SU-DHL-6 (cell line): ENCODE results near the gene STMN1.

ENCODE experiments used
- H2AFZ ChIP-seq: fragments of 200-600 bp; sonication (generic); 2 replicates; pipeline ENCODE4 v1.6.1; 2014; ENCODE audit warnings: low read depth, mild to moderate bottlenecking, moderate library complexity, mixed read lengths, antibody characterized with exemption, low read length; ENCODE audit not compliant: severe bottlenecking
- H3F3A ChIP-seq: fragments of 200-600 bp; shearing (Covaris generic); 2 replicates; pipeline ENCODE4 v1.6.0; 2016; ENCODE audit warnings: antibody characterized with exemption, mild to moderate bottlenecking; ENCODE audit not compliant: insufficient read depth
- H3K27ac ChIP-seq: fragments of 200-600 bp; sonication (generic); 2 replicates; pipeline ENCODE4 v1.5.1; 2016; ENCODE audit warnings: low read depth, mild to moderate bottlenecking, low read length, moderate library complexity, mixed read lengths
- H3K27me3 ChIP-seq: fragments of 200-600 bp; sonication (generic), shearing (Covaris generic); 2 replicates; pipeline ENCODE4 v1.6.0; 2014; ENCODE audit warnings: mild to moderate bottlenecking, low read length
- H3K36me3 ChIP-seq: fragments of 200-600 bp; sonication (generic); 2 replicates; pipeline ENCODE4 v1.6.1; 2014; ENCODE audit warnings: mild to moderate bottlenecking, low read length, mixed read lengths
- H3K4me2 ChIP-seq: fragments of 300-600, 200-600 bp; shearing (Covaris generic), sonication (generic); 2 replicates; pipeline ENCODE4 v1.6.0; 2014; ENCODE audit warnings: low read length, low read depth, mild to moderate bottlenecking; ENCODE audit not compliant: poor library complexity, severe bottlenecking
- H3K4me3 ChIP-seq: fragments of 200-600 bp; sonication (generic); 2 replicates; pipeline ENCODE4 v1.5.1; 2014; ENCODE audit warnings: antibody characterized with exemption, low read length, mild to moderate bottlenecking, mixed read lengths; ENCODE audit not compliant: insufficient read depth, poor library complexity, severe bottlenecking
- H3K79me2 ChIP-seq: fragments of 200-600 bp; sonication (generic); 2 replicates; pipeline ENCODE4 v1.6.1; 2014; ENCODE audit warnings: mild to moderate bottlenecking, low read length, moderate library complexity; ENCODE audit not compliant: insufficient read depth
- H3K9ac ChIP-seq: fragments of 200-600 bp; sonication (generic); 2 replicates; pipeline ENCODE4 v1.7.0; 2014; ENCODE audit warnings: mild to moderate bottlenecking, low read length
- H3K9me2 ChIP-seq: fragments of 200-600 bp; sonication (generic); replicated peaks from 2 replicates; pipeline ENCODE4 v1.6.1; 2014; ENCODE audit warnings: low read length; ENCODE audit not compliant: insufficient read depth
- H3K9me3 ChIP-seq: fragments of 200-600 bp; sonication (generic); 2 replicates; pipeline ENCODE4 v1.6.1; 2014; ENCODE audit warnings: low read length, mixed read lengths; ENCODE audit not compliant: insufficient read depth
- H4K20me1 ChIP-seq: fragments of 200-600 bp; sonication (generic); 2 replicates; pipeline ENCODE4 v1.6.1; 2014; ENCODE audit warnings: low read depth, mild to moderate bottlenecking, antibody characterized with exemption, low read length, moderate library complexity, mixed read lengths
- EZH2phosphoT487 ChIP-seq: fragments of 200-600 bp; sonication (generic), shearing (Covaris generic); conservative IDR thresholded peaks from 2 replicates; pipeline ENCODE4 v1.6.1; 2018; ENCODE audit warnings: mild to moderate bottlenecking, antibody characterized with exemption, low read length, moderate library complexity, mixed read lengths
- TF ChIP-seq, protein P1 (sequence below): fragments of 200-600 bp; sonication (generic); IDR thresholded peaks from one replicate; pipeline ENCODE4 v1.5.1; 2017; ENCODE audit warnings: antibody characterized with exemption, mild to moderate bottlenecking, low read length, moderate library complexity; ENCODE audit not compliant: insufficient read depth, poor library complexity, severe bottlenecking

STMN1 gene

GRCh38 chr1:25902462-25902861, 3.8 kb downstream of the STMN1 start:
- H3K9ac ChIP-seq = no peak overlapping the region
- H2AFZ ChIP-seq = no peak overlapping the region
- peaks cover 55% of the 10 kb centered on the region for H3K36me3 ChIP-seq
- TF ChIP-seq, protein P1, sequence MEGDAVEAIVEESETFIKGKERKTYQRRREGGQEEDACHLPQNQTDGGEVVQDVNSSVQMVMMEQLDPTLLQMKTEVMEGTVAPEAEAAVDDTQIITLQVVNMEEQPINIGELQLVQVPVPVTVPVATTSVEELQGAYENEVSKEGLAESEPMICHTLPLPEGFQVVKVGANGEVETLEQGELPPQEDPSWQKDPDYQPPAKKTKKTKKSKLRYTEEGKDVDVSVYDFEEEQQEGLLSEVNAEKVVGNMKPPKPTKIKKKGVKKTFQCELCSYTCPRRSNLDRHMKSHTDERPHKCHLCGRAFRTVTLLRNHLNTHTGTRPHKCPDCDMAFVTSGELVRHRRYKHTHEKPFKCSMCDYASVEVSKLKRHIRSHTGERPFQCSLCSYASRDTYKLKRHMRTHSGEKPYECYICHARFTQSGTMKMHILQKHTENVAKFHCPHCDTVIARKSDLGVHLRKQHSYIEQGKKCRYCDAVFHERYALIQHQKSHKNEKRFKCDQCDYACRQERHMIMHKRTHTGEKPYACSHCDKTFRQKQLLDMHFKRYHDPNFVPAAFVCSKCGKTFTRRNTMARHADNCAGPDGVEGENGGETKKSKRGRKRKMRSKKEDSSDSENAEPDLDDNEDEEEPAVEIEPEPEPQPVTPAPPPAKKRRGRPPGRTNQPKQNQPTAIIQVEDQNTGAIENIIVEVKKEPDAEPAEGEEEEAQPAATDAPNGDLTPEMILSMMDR = no peak
- H3K27ac ChIP-seq = no peak overlapping the region
- no peak overlapping the region for H3K4me3 ChIP-seq
- no peak overlapping the region for H3K4me2 ChIP-seq
- no peaks in the 10 kb centered on the region for H3K9me3 ChIP-seq
- H3K27me3 ChIP-seq = no peaks in the 10 kb centered on the region
- peaks cover 14% of the 10 kb centered on the region; the same call in 1 of the 2 replicates for H4K20me1 ChIP-seq
- peaks cover 35% of the 10 kb centered on the region for H3K79me2 ChIP-seq
- no peaks in the 10 kb centered on the region for H3K9me2 ChIP-seq
- H3F3A ChIP-seq = peaks cover 39% of the 10 kb centered on the region; the same call in 1 of the 2 replicates

DNA sequence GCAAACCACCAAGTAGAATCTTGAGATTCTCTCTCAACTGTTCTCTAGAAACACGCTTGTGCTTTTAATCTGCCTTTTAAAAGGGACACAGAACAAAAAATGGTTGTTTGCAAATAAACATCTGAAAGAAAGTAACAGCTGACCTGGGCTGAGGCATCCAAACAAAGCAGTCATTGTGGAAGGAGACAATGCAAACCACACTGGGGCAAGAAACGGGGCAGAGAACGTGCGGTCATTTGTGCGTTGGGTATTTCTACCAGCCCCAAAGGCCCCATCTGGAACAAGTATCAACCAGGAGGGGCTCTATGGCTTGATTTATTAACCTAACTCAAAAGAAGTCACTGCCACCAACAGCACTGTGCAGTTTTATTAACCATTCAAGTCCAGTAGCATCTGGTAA, 6.0 kb downstream of the STMN1 start:
- H3K9me2 ChIP-seq = no peaks in the 10 kb centered on the region
- no peak overlapping the region for H3K4me2 ChIP-seq
- no peak overlapping the region for H3K4me3 ChIP-seq
- no peak overlapping the region for H3K9ac ChIP-seq
- no peak overlapping the region for H2AFZ ChIP-seq
- TF ChIP-seq, protein P1 = no peak
- no peak for TF ChIP-seq EZH2phosphoT487
- H3F3A ChIP-seq = peaks cover 56% of the 10 kb centered on the region
- H3K27me3 ChIP-seq = no peaks in the 10 kb centered on the region
- no peaks in the 10 kb centered on the region for H3K9me3 ChIP-seq
- peaks cover 34% of the 10 kb centered on the region for H3K79me2 ChIP-seq
- H3K27ac ChIP-seq = no peak overlapping the region
- peaks cover 14% of the 10 kb centered on the region; the same call in 1 of the 2 replicates for H4K20me1 ChIP-seq
- H3K36me3 ChIP-seq = peaks cover 55% of the 10 kb centered on the region

DNA sequence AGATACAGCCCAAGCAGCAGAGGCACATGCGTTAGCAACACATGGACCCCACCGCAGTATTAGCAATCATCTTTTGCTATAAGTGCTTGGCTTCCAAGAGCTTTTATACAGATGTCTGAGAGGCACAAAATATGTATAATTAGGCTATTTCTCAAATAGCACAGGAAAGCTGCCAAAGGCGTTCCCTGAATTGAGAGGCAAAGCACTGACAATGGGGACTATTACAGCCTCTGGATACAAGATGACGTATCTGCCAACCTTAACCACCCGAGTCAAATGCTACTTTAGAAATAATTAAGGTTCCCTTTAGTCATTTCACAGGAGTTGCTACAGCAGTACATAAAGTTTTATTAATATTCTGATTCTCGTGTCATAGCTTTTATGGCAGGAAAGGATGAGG, 6.4 kb downstream of the STMN1 start:
- peaks cover 29% of the 10 kb centered on the region for H3K79me2 ChIP-seq
- no peaks in the 10 kb centered on the region for H3K9me3 ChIP-seq
- H3K4me3 ChIP-seq = no peak overlapping the region
- H4K20me1 ChIP-seq = peaks cover 14% of the 10 kb centered on the region; the same call in 1 of the 2 replicates
- no peak overlapping the region for H3K4me2 ChIP-seq
- no peaks in the 10 kb centered on the region for H3K27me3 ChIP-seq
- no peaks in the 10 kb centered on the region for H3K9me2 ChIP-seq
- TF ChIP-seq, protein P1 = no peak
- no peak for TF ChIP-seq EZH2phosphoT487
- peaks cover 55% of the 10 kb centered on the region for H3K36me3 ChIP-seq
- H3K9ac ChIP-seq = no peak overlapping the region
- no peak overlapping the region for H2AFZ ChIP-seq
- peaks cover 52% of the 10 kb centered on the region for H3F3A ChIP-seq
- H3K27ac ChIP-seq = no peak overlapping the region
